Immature natural killer cell (primary cell): Measurements from ENCODE around the gene IFT43. TPM values are rescaled to one million over a fixed set of nuclear protein-coding genes. Genes with fewer than 3 reads are reported as not detected.
A peak's percentile ranks its signal among the peaks of the same experiment; 100 is the strongest.

Experiments used
- DNase-seq, 3 donors: peaks; one replicate each; pipeline ENCODE4 v3.0.0; 2022; ENCODE audit warnings: mixed read lengths in 1 of 3
- H3K27ac Mint-ChIP-seq, 6 donors: one replicate each; pipeline ENCODE4 v1.8.0; 2020; ENCODE audit warnings: mixed read lengths in 6 of 6, mild to moderate bottlenecking in 5 of 6, inconsistent platforms in 4 of 6, moderate library complexity in 3 of 6
- H3K27me3 Mint-ChIP-seq, 3 donors: one replicate each; pipeline ENCODE4 v1.8.0; 2020 to 2021; ENCODE audit warnings: low read depth in 3 of 3, mild to moderate bottlenecking in 3 of 3, mixed read lengths in 3 of 3, moderate library complexity in 3 of 3, inconsistent platforms in 1 of 3
- H3K36me3 Mint-ChIP-seq, 3 donors: one replicate each; pipeline ENCODE4 v1.8.0; 2020; ENCODE audit warnings: mixed read lengths in 3 of 3, inconsistent platforms in 2 of 3, mild to moderate bottlenecking in 2 of 3
- H3K4me1 Mint-ChIP-seq, 2 donors: one replicate each; pipeline ENCODE4 v1.8.0; 2020; ENCODE audit warnings: inconsistent platforms in 2 of 2, mild to moderate bottlenecking in 2 of 2, mixed read lengths in 2 of 2, moderate library complexity in 1 of 2
- H3K4me3 Mint-ChIP-seq, 5 donors: one replicate each; pipeline ENCODE4 v1.8.0; 2020; ENCODE audit warnings: mild to moderate bottlenecking in 5 of 5, mixed read lengths in 5 of 5, inconsistent platforms in 3 of 5, moderate library complexity in 3 of 5
- H3K9me3 Mint-ChIP-seq, 6 donors: one replicate each; pipeline ENCODE4 v1.8.0; 2020; ENCODE audit warnings: mild to moderate bottlenecking in 6 of 6, mixed read lengths in 6 of 6, inconsistent platforms in 4 of 6, moderate library complexity in 3 of 6
- polyA plus RNA-seq, 3 donors: library from polyadenylated mRNA; unstranded; fragments of 300-500 nt; fragmentation: Illumina TruSeq; gene quantifications; one replicate each; pipeline ENCODE4 v1.2.3, GENCODE V29; 2021

IFT43 gene
- polyA plus RNA-seq, 3 donors from 2014 or later, result 16.5 to 24.4 (median 16.7) TPM

- no peaks in the 10 kb centered on the region for H3K36me3 Mint-ChIP-seq
- DNase-seq, result no peak
- no peak overlapping the region for H3K4me3 Mint-ChIP-seq
- H3K27me3 Mint-ChIP-seq, result peaks cover 10 to 25% (median 12%) of the 10 kb centered on the region in 3 donors
- H3K9me3 Mint-ChIP-seq, result no peaks in the 10 kb centered on the region
- H3K4me1 Mint-ChIP-seq, result no peaks in the 10 kb centered on the region
- no peak overlapping the region for H3K27ac Mint-ChIP-seq
These were observed 140.5 kb downstream of the IFT43 start for GRCh38 chr14:76126076-76126475.

- no peak overlapping the region for H3K4me3 Mint-ChIP-seq
These were observed 144.5 kb downstream of the IFT43 start for GRCh38 chr14:76129851-76130576.

GRCh38 chr14:76131071-76131965, 145.8 kb downstream of the IFT43 start:
- H3K27me3 Mint-ChIP-seq, result peaks cover 16 to 34% (median 22%) of the 10 kb centered on the region in 3 donors
- no peaks in the 10 kb centered on the region for H3K4me1 Mint-ChIP-seq
- no peaks in the 10 kb centered on the region for H3K36me3 Mint-ChIP-seq
- peak overlapping the region in 1 of 5 donors; percentile 12 for H3K4me3 Mint-ChIP-seq
- no peak for DNase-seq
- H3K9me3 Mint-ChIP-seq, result no peaks in the 10 kb centered on the region
- H3K27ac Mint-ChIP-seq, result no peak overlapping the region

More at GRCh38 chr14:76129851-76130576, 144.5 kb downstream of the IFT43 start:
- Mint-ChIP-seq H3K27me3 (peaks cover 16 to 29% (median 16%) of the 10 kb centered on the region in 3 donors), H3K9me3 (no peaks in the 10 kb centered on the region), H3K36me3 (no peaks in the 10 kb centered on the region), H3K4me1 (no peaks in the 10 kb centered on the region), H3K27ac (no peak overlapping the region)
- no peak for DNase-seq

GRCh38 chr14:76133103-76133502, 147.5 kb downstream of the IFT43 start:
- H3K9me3 Mint-ChIP-seq, result peaks cover 0 to 2% (median 0%) of the 10 kb centered on the region in 6 donors
- H3K36me3 Mint-ChIP-seq, result no peaks in the 10 kb centered on the region
- no peak overlapping the region for H3K4me3 Mint-ChIP-seq
- H3K4me1 Mint-ChIP-seq, result peaks cover 0 to 3% of the 10 kb centered on the region in 2 donors
- H3K27me3 Mint-ChIP-seq, result peaks cover 18 to 26% (median 23%) of the 10 kb centered on the region in 3 donors
- no peak for DNase-seq
- H3K27ac Mint-ChIP-seq, result no peak overlapping the region

Other genes with a start within 250 kb of the IFT43 start
- under 1 TPM in 2 of 3 donors, not detected in 1; 0.39 to 0.46 TPM for gene TGFB3, start 3.8 kb upstream of the IFT43 start, polyA plus RNA-seq
- gene GPATCH2L, start 166.2 kb downstream of the IFT43 start, polyA plus RNA-seq, result 10 to 100 TPM in 2 of 3 donors, 1 to 10 TPM in 1; 9.4 to 15.7 (median 14.7) TPM